Stimulated activated naive CD4-positive, alpha-beta T cell (primary cell): Measurements from ENCODE around the gene GPA33.
"Not testable (repeated sequence)": the region's sequence is repeated elsewhere in the genome, so short reads cannot be mapped to it uniquely, and the experiment has no call there.

Experiments used
- DNase-seq, 6 experiments: peaks; one replicate each; lab custom pipeline; 2025; lab: John Stamatoyannopoulos, UW

Gene GPA33

DNA sequence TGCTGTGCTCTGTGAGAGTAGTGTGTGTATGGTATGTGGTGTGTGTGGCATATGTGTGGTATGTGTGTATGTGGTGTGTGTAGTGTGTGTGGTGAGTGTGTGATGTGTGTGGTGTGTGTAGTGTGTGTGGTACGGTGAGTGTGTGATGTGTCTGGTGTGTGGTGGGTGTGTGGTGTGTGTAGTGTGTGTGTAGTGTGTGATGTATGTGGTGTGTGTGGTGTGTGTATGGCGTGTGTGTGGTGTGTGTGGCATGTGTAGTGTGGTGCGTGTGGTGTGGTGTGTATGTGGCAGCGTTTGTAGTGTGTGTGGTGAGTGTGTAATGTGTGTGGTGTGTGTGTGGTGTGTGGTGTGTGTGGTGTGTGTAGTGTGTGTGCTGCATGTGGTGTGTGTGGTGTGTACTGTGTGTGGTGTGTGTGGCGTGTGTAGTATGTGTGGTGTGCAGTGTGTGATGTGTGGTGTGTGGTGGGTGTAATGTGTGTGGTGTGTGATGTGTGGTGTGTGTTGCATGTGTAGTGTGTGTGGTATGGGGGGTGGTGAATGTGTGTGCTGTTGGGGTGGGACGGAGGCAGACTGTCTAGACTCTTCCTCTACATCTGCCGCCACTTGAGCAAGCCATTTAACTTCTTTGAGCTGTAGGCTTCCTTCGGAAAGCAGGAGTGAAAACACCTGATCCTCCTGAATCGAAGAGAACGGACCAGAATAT lies 33.5 kb downstream of the GPA33 start:
- no peak for DNase-seq

- DNase-seq, result no peak
These were observed 35.1 kb downstream of the GPA33 start for GRCh38 chr1:167054946-167055630.

DNA sequence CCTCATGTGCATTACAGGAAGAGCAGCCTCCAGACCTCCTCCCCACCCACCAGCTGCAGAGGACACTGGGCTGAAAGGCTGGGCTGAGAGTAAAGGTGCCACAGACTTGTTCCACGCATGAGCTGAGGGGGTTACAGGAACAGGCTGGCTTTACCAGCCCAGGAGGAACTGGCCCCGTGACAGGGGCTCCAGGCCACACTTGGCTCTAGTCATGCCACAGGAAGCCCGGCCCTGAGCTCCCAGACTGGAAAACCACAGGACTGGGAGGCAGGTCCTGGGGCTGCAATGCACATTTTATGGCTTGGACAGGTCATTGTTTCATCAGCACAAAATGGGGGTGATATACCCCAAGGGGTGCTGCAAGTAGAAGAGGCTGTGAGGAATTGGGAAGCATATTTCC lies 35.6 kb downstream of the GPA33 start:
- DNase-seq, result no peak

- no peak for DNase-seq
These were observed 37.8 kb downstream of the GPA33 start for GRCh38 chr1:167052389-167052788.

DNA sequence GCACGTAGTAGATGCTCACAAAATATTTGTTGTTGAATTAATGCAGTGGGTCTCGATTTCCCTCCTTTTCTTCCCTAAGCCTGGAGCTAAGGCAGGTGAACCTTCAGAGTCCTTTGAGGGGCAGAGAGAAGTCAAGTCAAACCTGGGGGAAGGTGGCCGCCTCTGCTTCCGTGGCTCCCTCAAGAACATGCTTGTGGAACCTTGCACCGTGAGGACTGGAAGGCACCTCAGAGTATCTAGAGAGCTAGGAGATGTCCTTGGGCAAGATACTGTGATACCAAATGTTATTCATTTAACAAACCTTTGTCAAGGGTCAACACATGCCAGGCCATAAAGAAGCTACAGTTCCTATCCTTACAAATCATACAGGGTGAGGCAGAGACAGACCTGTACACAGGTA lies 38.3 kb downstream of the GPA33 start:
- no peak for DNase-seq

DNA sequence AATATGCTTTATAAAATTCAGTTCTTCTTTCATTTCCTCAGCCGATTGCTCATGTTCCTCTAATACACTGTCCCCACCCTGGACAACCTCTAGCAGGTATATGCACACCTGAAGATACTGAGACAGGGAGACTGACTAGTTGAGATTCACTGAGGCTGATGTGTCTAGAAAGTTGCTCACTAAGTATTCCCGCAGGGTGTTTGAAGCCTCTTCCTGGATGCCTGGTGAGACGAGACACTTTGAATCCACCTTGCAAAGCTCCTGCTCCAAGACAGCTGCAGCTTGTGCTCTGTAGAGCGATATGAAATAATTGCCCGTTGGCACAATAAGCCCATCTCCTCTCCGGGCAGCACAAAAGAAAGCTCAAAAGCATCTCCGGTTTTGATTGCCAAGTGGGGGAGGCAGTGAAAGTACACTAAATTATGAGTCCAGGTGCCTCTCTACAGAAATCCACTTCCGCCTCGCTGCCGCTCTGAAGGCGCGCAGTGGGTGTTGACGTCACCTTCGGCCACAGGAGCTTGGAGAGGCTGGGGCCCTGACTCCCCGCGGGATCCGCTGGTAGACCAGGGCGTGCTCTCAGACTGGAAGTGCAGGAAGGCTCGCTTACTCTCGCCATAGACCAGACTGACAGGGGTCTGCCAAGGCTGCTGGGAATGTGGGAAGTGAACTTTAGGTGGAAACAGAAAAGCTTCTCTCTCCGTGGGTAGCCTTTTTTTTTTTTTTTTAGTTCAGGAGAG lies 46.3 kb downstream of the GPA33 start:
- DNase-seq, result peak; percentile 22 to 61 (median 57)

DNA sequence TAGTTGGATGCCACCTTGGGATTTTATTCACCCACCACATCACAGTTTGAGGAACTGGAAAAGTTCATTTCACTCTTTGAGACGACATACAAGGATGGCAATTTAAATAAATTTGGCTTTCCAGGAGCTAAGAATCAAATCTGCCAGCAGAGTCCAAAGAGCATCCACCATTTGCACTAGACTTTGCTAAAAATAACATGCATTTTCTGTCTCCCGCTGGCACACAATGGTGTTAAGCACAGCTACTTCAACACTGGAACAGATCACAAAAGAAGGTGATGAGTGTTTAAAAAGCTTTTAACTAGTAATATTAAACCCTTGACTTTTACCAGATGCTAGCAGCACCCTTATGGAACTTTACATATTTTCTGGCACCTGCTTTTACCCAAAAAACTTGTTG lies 56.5 kb downstream of the GPA33 start:
- DNase-seq, result no peak

DNA sequence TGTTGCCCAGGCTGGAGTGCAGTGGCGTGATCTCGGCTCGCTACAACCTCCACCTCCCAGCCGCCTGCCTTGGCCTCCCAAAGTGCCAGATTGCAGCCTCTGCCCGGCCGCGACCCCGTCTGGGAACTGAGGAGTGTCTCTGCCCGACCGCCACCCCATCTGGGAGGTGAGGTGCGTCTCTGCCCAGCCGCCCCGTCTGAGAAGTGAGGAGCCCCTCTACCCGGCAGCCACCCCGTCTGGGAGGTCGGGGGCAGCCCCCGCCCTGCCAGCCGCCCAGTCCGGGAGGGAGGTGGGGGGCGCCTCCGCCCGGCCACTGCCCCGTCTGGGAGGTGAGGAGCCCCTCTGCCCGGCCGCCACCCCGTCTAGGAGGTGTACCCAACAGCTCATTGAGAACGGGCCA lies 60.6 kb downstream of the GPA33 start:
- not testable (repeated sequence) for DNase-seq

GRCh38 chr1:167022384-167022783 lies 67.8 kb downstream of the GPA33 start:
- DNase-seq, result no peak

- no peak for DNase-seq
These were observed 74.0 kb downstream of the GPA33 start for GRCh38 chr1:167016100-167016750.

DNA sequence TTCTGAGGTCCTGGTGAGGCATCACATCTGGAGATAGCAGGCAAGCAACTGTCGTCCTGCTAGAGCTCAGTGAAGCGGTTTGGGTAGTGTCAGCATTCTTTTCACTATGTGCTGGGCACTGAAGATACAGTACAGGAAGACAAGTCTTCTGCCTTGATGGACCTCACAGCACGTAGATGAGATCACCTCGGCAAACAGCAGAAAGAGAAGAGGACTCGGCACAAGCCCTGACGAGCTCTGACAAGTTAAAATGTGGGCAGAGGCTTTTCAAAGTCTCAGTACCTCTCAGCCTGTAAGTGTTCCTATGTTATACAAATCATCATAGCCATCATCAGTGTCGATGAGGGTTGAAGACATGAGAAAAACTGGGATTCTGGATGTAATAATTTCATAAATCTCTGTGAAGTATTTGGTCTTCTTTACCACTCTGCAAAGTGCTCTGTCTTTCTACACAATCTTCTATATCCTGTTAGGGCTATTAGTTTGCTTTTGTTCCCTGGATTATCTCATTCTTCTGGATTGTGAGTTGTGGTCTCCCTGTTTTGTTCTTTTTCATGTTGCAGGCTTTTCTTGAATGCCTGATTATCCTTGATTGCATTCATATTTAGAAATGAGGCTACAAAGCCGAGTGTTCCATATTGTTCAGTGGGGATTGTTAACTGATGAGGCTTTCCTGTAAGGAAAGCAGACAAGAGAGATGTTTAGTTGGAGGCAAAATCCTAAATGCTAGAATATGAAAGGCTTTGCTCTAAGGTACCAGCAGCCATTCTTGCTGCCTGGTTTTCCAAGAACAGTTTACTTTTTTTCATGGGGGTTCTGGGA lies 76.9 kb downstream of the GPA33 start:
- no peak for DNase-seq

- DNase-seq, result no peak
These were observed 77.6 kb downstream of the GPA33 start for GRCh38 chr1:167012570-167012969.

DNA sequence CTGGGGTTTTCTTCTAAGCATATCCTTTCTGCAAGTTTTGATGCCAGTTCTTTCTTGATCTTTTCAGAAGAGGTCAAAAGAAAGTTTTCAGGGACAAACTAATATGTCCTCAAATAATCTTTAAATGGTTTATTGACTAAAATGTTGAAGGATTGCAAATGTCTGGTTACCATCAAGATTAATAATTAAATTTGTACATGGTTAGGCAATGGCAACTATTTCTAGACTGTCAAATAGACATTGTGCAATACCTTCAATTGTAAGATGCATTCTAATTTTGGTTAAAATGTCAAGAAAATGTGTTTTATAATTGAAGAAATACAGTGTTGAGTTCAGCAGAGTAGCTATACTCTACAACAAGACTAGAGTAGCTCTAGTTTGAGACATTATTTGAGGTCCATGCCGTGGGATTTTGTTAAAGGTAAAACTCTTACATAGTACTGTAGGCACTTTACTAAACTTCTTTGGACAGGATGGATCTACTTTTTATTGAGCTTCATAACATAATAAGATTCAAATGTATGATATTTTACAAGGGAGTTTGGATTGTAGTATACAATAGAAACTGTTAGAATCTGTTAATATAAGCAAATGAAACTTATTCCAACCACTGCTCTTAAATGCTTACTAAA lies 78.5 kb downstream of the GPA33 start:
- DNase-seq, result no peak

DNA sequence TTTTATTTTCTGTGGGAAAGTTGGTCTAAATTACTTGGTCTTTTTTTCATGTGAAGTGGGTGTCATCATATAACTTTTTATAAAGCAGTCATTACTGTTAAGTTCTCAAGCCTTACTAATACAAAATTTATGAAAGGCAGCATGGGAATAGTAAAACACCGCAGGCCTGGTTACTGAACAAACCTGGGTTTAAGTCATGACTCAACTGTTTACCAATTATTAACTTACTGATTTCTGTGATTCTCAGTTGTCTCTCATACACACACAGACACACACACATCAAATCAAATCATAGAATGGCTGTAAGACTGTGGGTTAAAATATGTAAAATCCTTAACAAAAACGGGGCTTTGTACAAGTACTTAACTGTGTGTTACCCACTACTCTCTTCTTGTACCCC lies 86.5 kb downstream of the GPA33 start:
- no peak for DNase-seq
